NCI-H446 treated with DMSO at 0.1 percent for 48 hours (cell line): Measurements from ENCODE around the gene CRLF1.

Experiments
- DNase-seq: peaks from one replicate; lab custom pipeline; 2025; lab: John Stamatoyannopoulos, UW

CRLF1 gene

DNA sequence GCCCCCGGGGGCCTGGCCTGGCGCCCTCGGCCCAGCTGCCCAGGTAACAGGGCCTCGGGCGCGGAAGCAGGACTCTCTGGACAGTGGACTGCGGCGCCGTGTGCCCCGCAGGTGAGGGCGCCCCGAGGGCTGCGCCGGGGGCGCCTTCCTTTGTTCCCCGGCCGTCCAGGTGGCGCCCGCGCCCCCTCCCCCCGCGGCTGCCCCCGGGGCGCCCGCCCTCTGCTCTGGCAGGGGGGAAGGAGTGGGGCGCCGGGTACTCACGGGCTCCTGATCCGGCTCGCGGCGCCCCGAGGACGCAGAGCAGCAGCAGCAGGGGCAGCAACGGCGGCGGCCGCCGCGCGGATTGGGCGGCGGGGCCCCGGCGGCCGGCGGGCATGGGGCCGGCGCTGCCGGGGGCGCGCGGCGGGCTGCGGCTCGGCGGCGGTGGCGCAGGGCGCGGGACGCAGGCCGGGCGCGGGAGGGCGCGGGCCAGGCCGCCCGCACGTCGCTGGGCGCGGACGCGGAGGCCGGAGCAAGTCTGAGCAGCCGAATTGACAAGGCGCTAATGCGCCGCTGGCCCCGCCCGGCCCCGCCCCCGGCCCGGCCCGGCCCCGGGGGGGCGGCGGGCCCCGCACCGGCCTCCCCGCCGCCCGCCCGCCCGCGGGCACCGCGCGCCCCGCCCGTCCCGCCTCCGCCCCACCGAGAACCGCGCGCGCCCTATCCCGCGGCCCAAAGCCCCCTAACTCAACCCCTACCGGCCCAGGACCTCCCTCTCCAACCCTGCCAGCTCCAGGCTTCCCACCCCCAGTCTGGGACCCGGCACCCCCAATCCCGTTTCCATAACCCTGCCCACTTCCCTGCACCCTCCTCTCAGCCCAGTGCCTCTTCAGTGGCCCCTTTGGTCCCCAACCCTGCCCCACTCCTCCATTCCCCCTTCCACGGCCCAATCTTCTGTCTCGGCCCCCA, at the start of gene CRLF1:
CRLF1 (minus strand) TSS at position 519 of the 945 bp plus-strand sequence; CDS start at position 376, 143 bp downstream.
- DNase-seq, result no peak

DNA sequence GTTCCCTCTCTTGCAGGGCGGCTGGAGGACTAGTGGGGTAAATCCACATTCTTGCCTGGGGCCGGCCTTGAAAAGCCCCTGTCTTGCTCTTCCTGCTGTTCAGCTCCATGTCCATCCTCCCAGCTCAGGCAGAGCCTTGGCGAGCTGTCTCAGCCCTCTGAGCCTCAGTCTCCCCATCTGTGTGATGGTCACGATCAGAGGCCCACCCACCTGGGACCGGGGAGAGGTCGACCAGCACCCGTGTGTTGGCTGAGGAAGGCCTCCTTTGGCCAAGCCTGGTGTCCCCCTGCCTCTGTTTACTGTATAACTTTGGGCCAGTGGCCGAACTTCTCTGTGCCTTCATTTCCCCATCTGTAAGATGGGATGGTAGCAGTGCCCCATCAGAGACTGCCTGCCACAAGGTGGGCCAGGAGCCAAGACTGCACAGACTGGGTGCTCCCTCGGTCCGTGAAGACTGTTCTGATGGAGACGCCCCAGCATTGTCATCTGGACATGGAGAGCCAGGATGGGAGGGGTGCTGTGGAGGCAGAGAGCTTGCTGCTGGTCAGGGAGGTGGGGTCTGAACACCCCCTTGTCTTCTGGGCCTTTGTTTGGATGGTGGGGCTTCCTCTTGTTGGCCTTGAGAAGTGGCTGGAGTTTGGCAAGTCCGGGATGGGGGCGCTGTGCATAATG, 48.7 kb upstream of the CRLF1 start:
- DNase-seq, result no peak

GRCh38 chr19:18654469-18654868, 47.9 kb upstream of the CRLF1 start:
- DNase-seq, result no peak

DNA sequence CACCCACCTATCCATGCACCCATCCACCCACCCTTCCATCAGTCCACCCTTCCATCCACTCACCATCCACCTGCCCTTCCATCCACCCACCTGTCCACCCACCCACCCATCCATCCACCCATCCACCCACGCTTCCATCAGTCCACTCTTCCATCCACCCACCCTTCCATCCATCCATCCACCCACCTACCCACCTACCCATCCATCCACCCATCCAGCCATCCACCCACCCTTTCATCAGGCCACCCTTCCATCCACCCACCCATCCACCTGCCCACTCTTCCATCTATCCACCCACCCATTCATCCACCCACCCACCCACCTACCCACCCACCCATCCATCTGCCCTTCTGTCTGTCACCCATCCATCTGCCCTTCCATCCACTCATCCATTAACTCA, 47.3 kb upstream of the CRLF1 start:
- no peak for DNase-seq

DNA sequence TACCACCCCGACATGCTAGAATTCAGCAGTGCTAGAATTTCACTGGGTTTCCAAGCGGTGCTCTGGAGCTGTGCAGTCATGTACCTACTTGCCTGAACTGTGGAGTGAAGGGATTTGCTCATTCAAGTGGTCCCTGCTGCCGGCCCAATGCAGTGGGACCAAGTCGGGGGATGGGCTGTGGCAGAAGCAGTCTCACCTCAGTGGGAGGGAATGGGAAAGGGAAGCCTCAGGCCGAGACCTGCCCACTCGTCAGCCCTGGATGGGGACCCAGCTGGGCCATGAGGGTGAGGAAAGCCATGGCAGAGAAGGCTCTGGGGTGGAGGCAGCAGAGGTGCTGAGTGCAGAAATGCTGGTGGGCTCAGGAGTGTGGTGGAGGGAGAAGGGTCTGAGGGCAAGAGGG, 45.1 kb upstream of the CRLF1 start:
- DNase-seq, result no peak

GRCh38 chr19:18651300-18651699, 44.7 kb upstream of the CRLF1 start:
- DNase-seq, result no peak

GRCh38 chr19:18650468-18651041, 44.0 kb upstream of the CRLF1 start:
- no peak for DNase-seq

DNA sequence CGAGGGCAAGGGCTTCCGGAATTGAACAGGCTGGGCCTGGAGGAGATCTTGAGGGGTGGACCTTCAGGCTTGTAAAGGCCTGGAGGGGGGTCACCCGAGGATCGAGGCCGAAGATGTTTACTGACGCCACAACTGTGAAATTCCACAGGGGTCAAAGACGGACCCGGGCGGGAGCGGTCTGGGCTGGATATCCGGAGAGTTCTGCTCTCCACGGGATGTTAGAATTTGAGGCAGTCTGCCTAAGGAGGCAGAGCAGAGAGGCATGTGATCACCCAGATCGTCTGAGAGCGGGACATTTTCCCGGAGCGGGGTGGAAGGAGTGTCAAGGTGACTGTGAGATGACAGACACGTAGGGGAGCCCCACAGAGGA, 43.4 kb upstream of the CRLF1 start:
- DNase-seq, result no peak

- DNase-seq, result no peak
Observed at GRCh38 chr19:18649371-18650020, 42.9 kb upstream of the CRLF1 start.

GRCh38 chr19:18648973-18649315, 42.3 kb upstream of the CRLF1 start:
- no peak for DNase-seq

GRCh38 chr19:18647807-18648206, 41.2 kb upstream of the CRLF1 start:
- no peak for DNase-seq

- DNase-seq, result no peak
Observed at GRCh38 chr19:18647371-18647767, 40.8 kb upstream of the CRLF1 start.

- DNase-seq, result no peak
Observed at GRCh38 chr19:18646535-18647370, 40.2 kb upstream of the CRLF1 start.

DNA sequence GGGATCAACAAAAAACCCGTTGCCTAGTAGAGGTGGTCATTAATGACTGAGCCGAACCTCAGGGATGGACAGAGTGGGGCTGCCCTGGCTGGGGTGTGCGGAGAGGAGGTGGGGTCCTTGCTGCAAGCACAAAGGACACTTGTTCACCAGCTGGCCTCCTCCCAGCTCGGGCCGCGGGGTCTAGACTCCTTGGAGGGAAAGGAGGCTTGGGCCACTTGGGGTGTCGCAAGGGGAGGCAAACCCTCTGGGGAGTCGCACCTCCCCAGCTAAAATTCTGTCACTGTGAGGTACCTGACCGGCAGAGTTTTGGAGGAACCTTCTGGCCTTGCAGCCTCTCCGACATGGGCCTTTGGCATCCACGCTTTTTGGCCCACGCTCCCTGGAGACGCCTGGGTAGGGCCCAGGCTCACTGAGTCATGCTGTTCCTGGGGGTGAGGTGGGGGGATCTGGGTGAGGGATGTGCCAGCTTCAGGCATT, 38.5 kb upstream of the CRLF1 start:
- DNase-seq, result no peak

- DNase-seq, result no peak
Observed at GRCh38 chr19:18644196-18645034, 37.8 kb upstream of the CRLF1 start.

DNA sequence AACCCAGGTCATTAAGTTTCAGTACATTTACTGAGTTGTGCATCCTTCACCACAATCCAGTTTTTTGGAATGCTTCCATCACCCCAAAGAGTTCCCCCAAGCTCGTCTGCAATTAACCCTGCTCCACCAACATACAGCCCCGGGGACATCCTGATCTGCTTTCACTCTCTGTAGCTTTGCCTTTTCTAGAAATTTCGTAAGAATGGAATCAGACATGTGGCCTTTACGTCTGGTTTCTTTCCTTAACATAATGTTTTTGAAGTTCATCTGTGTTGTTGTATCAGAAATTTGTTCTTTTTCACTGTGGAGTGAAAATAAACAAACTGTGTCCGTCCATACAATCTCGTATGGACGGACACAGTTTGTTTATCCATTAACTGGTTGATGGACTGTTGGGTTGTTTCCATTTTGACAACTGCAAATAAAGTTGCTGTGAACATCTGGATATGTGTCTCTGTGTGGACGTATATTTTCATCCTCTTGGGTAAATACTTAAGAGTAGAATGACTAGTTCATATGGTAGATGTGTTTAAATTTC, 33.2 kb upstream of the CRLF1 start:
- no peak for DNase-seq

- DNase-seq, result no peak
Observed at GRCh38 chr19:18637673-18638630, 31.4 kb upstream of the CRLF1 start.

DNA sequence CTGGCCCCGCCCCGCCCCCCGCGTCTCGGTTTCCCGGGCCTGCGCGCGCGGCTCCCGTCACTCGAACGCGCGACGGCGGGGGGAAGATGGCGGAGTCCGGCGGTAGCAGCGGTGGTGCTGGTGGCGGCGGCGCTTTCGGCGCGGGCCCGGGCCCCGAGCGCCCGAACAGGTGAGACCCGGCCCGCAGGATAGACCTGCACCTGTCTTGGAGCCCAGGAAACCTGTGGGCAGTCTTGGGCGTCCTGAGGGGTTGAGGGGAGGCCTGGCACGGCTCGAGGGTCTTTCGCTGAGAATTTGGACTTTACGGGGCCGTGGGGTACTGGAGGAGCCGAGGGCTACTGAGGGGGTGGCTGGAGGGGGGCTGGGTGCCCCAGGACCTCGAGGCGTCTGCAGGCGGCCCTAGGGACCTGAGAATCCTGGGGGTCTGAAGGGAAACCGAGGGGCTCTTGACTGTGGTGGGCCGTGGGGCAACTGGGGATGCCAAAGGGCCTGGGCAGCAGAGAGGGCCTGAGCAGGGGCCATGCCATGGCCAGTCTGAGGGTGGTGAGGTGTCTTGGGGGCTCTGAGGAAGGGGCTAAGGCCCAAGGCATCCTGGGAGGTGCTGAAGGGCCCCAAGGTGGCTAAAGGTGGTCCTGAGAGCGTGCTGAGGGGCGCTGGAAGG, 30.5 kb upstream of the CRLF1 start, which contains the start of gene KLHL26:
KLHL26 (plus strand) TSS at position 60 of the 661 bp plus-strand sequence; CDS start at position 87, 27 bp downstream.
- no peak for DNase-seq
